ENCODE results near the gene UNC119B. TPM values are rescaled to one million over a fixed set of nuclear protein-coding genes. Genes with fewer than 3 reads are reported as not detected.

Gene UNC119B
- polyA plus RNA-seq, 1 experiment, result 41.9 TPM

- H3K27ac ChIP-seq (ENCODE audit: low read depth, low read length), result no peak overlapping the region
- TF ChIP-seq CTCF (IDR thresholded peaks at IDR 0.05; ENCODE audit: low read depth, low read length), result no peak
- no peak for DNase-seq (ENCODE audit: low read depth, low spot score)
- POLR2A ChIA-PET, result no interaction called here
- no peak overlapping the region for H3K4me3 ChIP-seq (ENCODE audit: low read depth, low read length)
- CTCF ChIA-PET, result no interaction called here
- H3K27me3 ChIP-seq (ENCODE audit: control insufficient read depth, insufficient read depth, low read length), result peaks cover 3% of the 10 kb centered on the region
- H3K9me3 ChIP-seq (ENCODE audit: control insufficient read depth, insufficient read depth, low read length), result peaks cover 5% of the 10 kb centered on the region
These were observed 45.0 kb downstream of the UNC119B start for GRCh38 chr12:120755269-120755668.

GRCh38 chr12:120757226-120757742 lies 47.0 kb downstream of the UNC119B start:
- CTCF ChIA-PET, result interaction anchor here (0.6 to 1.1 kb wide), 2 partner anchors 32 to 215 kb away, joined by 4 read pairs; no protein-coding TSS in a partner anchor
- POLR2A ChIA-PET, result interaction anchor here (0.7 kb wide), 1 partner anchor 390 kb away, joined by 5 read pairs; no protein-coding TSS in a partner anchor
- Histone ChIP-seq H3K4me3 (ENCODE audit: low read depth, low read length) (no peak overlapping the region), H3K27ac (ENCODE audit: low read depth, low read length) (no peak overlapping the region), H3K9me3 (ENCODE audit: control insufficient read depth, insufficient read depth, low read length) (peaks cover 5% of the 10 kb centered on the region), H3K27me3 (ENCODE audit: control insufficient read depth, insufficient read depth, low read length) (no peaks in the 10 kb centered on the region)
- no peak for TF ChIP-seq CTCF (IDR thresholded peaks at IDR 0.05; ENCODE audit: low read depth, low read length)
- DNase-seq (ENCODE audit: low read depth, low spot score), result no peak

- H3K9me3 ChIP-seq (ENCODE audit: control insufficient read depth, insufficient read depth, low read length), result peaks cover 5% of the 10 kb centered on the region
- H3K27ac ChIP-seq (ENCODE audit: low read depth, low read length), result no peak overlapping the region
- POLR2A ChIA-PET, result interaction anchor here (0.7 kb wide), 1 partner anchor 390 kb away, joined by 5 read pairs; no protein-coding TSS in a partner anchor
- no peaks in the 10 kb centered on the region for H3K27me3 ChIP-seq (ENCODE audit: control insufficient read depth, insufficient read depth, low read length)
- CTCF ChIA-PET, result interaction anchor here (1.2 kb wide), 1 partner anchor 109 kb away, joined by 3 read pairs; no protein-coding TSS in a partner anchor
- no peak for DNase-seq (ENCODE audit: low read depth, low spot score)
- H3K4me3 ChIP-seq (ENCODE audit: low read depth, low read length), result no peak overlapping the region
- TF ChIP-seq CTCF (IDR thresholded peaks at IDR 0.05; ENCODE audit: low read depth, low read length), result no peak
These were observed 47.7 kb downstream of the UNC119B start for GRCh38 chr12:120757949-120758348.

- ChIA-PET POLR2A (no interaction called here), CTCF (interaction anchor here (1.2 kb wide), 1 partner anchor 110 kb away, joined by 3 read pairs; no protein-coding TSS in a partner anchor)
- TF ChIP-seq CTCF (IDR thresholded peaks at IDR 0.05; ENCODE audit: low read depth, low read length), result no peak
- H3K27me3 ChIP-seq (ENCODE audit: control insufficient read depth, insufficient read depth, low read length), result no peaks in the 10 kb centered on the region
- no peak for DNase-seq (ENCODE audit: low read depth, low spot score)
- H3K9me3 ChIP-seq (ENCODE audit: control insufficient read depth, insufficient read depth, low read length), result peaks cover 5% of the 10 kb centered on the region
- H3K27ac ChIP-seq (ENCODE audit: low read depth, low read length), result no peak overlapping the region
- no peak overlapping the region for H3K4me3 ChIP-seq (ENCODE audit: low read depth, low read length)
These were observed 48.7 kb downstream of the UNC119B start for GRCh38 chr12:120758798-120759590.
